Measurements from ENCODE around the gene C20orf96.

GRCh38 chr20:272718-273117 lies 17.8 kb downstream of the C20orf96 start:
- no peak for TF ChIP-seq POLR2A (IDR thresholded peaks at IDR 0.05)
- no peak for TF ChIP-seq CTCF (IDR thresholded peaks at IDR 0.05)

Measured in adrenal gland (tissue), 5 donors.